Measurements from ENCODE around the gene MAST4.

MAST4 gene

GRCh38 chr5:66929281-66929680 is 333.1 kb downstream of the MAST4 start:
- Histone ChIP-seq H3K4me3 (replicated peaks; ENCODE audit: insufficient read depth, low read length) (no peak overlapping the region), H3K27ac (replicated peaks) (no peak overlapping the region), H3K27me3 (ENCODE audit: insufficient read depth, poor library complexity, severe bottlenecking) (no peaks in the 10 kb centered on the region)
- no peak for DNase-seq (ENCODE audit: low read depth in 1 of 2, low spot score in 1 of 2)
- TF ChIP-seq POLR2AphosphoS5 (IDR thresholded peaks at IDR 0.05; ENCODE audit: low read depth) (no peak), GABPA (IDR thresholded peaks at IDR 0.05; ENCODE audit: low read depth) (no peak), SPI1 (IDR thresholded peaks at IDR 0.05; ENCODE audit: borderline replicate concordance, low read depth) (no peak)
- TF ChIP-seq, protein P1, sequence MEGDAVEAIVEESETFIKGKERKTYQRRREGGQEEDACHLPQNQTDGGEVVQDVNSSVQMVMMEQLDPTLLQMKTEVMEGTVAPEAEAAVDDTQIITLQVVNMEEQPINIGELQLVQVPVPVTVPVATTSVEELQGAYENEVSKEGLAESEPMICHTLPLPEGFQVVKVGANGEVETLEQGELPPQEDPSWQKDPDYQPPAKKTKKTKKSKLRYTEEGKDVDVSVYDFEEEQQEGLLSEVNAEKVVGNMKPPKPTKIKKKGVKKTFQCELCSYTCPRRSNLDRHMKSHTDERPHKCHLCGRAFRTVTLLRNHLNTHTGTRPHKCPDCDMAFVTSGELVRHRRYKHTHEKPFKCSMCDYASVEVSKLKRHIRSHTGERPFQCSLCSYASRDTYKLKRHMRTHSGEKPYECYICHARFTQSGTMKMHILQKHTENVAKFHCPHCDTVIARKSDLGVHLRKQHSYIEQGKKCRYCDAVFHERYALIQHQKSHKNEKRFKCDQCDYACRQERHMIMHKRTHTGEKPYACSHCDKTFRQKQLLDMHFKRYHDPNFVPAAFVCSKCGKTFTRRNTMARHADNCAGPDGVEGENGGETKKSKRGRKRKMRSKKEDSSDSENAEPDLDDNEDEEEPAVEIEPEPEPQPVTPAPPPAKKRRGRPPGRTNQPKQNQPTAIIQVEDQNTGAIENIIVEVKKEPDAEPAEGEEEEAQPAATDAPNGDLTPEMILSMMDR (IDR thresholded peaks at IDR 0.05; ENCODE audit: insufficient read depth, low read length): no peak
- TF ChIP-seq, protein P2, sequence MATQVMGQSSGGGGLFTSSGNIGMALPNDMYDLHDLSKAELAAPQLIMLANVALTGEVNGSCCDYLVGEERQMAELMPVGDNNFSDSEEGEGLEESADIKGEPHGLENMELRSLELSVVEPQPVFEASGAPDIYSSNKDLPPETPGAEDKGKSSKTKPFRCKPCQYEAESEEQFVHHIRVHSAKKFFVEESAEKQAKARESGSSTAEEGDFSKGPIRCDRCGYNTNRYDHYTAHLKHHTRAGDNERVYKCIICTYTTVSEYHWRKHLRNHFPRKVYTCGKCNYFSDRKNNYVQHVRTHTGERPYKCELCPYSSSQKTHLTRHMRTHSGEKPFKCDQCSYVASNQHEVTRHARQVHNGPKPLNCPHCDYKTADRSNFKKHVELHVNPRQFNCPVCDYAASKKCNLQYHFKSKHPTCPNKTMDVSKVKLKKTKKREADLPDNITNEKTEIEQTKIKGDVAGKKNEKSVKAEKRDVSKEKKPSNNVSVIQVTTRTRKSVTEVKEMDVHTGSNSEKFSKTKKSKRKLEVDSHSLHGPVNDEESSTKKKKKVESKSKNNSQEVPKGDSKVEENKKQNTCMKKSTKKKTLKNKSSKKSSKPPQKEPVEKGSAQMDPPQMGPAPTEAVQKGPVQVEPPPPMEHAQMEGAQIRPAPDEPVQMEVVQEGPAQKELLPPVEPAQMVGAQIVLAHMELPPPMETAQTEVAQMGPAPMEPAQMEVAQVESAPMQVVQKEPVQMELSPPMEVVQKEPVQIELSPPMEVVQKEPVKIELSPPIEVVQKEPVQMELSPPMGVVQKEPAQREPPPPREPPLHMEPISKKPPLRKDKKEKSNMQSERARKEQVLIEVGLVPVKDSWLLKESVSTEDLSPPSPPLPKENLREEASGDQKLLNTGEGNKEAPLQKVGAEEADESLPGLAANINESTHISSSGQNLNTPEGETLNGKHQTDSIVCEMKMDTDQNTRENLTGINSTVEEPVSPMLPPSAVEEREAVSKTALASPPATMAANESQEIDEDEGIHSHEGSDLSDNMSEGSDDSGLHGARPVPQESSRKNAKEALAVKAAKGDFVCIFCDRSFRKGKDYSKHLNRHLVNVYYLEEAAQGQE (IDR thresholded peaks at IDR 0.05; ENCODE audit: insufficient replicate concordance, low read depth): no peak

DNA sequence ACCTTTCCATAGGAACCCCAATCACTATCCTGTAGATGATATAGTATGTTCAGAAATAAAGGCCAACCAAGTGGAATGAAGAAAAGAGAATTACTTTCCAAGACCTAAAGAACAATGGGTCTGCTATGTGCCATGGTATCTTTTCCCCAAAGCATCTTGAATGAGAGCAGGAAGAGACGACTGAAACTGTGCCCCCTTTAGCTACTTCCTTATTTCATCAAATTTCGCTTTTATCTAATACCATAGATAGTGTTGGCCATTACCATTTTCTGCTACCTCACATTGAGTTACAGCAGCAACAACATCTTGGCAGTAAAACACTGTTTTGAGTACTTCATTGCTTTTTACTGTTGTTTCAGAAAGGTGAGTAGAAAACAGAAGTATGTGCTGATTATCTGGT is 333.8 kb downstream of the MAST4 start:
- Histone ChIP-seq H3K4me3 (replicated peaks; ENCODE audit: insufficient read depth, low read length) (no peak overlapping the region), H3K27me3 (ENCODE audit: insufficient read depth, poor library complexity, severe bottlenecking) (no peaks in the 10 kb centered on the region), H3K27ac (replicated peaks) (no peak overlapping the region)
- DNase-seq (ENCODE audit: low read depth in 1 of 2, low spot score in 1 of 2): no peak
- TF ChIP-seq, protein P1 (IDR thresholded peaks at IDR 0.05; ENCODE audit: insufficient read depth, low read length): no peak
- TF ChIP-seq, protein P2 (IDR thresholded peaks at IDR 0.05; ENCODE audit: insufficient replicate concordance, low read depth): no peak
- TF ChIP-seq GABPA (IDR thresholded peaks at IDR 0.05; ENCODE audit: low read depth): no peak

DNA sequence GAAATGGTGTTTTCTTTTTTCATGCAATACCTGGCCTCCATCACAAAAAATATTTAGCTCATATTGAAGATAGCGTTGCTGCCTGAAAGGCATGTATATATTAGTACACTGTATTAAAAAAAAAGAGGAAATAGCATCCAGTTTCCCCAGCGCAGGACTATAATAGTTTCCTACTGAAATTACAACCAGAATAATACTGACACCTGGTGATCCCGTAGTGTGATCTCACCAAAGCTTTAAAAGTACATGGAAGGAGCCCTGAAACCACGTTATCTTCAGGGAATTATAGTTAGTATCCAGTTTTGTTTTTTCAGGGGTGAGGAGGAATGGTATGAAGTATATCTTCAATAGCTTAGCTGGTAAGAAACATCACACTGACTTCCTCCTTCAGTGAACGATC is 335.5 kb downstream of the MAST4 start:
- Histone ChIP-seq H3K4me3 (replicated peaks; ENCODE audit: insufficient read depth, low read length) (no peak overlapping the region), H3K27ac (replicated peaks) (no peak overlapping the region), H3K27me3 (ENCODE audit: insufficient read depth, poor library complexity, severe bottlenecking) (no peaks in the 10 kb centered on the region)
- DNase-seq (ENCODE audit: low read depth in 1 of 2, low spot score in 1 of 2): no peak
- TF ChIP-seq POLR2AphosphoS5 (IDR thresholded peaks at IDR 0.05; ENCODE audit: low read depth) (no peak), GABPA (IDR thresholded peaks at IDR 0.05; ENCODE audit: low read depth) (no peak), SPI1 (IDR thresholded peaks at IDR 0.05; ENCODE audit: borderline replicate concordance, low read depth) (no peak)
- TF ChIP-seq, protein P1 (IDR thresholded peaks at IDR 0.05; ENCODE audit: insufficient read depth, low read length): no peak
- TF ChIP-seq, protein P2 (IDR thresholded peaks at IDR 0.05; ENCODE audit: insufficient replicate concordance, low read depth): no peak
